KMS-11 (cell line): ENCODE data around the gene PRUNE2.

Experiments used
- H2AFZ ChIP-seq: fragments of 200-600 bp; sonication (generic); 2 replicates; pipeline ENCODE4 v1.6.1; 2016; ENCODE audit warnings: antibody characterized with exemption, mixed run types, low read depth
- H3K27ac ChIP-seq: fragments of 200-600 bp; sonication (generic); 2 replicates; pipeline ENCODE4 v1.6.1; 2016; ENCODE audit warnings: mild to moderate bottlenecking, mixed run types
- H3K27me3 ChIP-seq: fragments of 200-600 bp; sonication (generic); 2 replicates; pipeline ENCODE4 v1.6.1; 2017; ENCODE audit warnings: mild to moderate bottlenecking, low read depth, mixed run types, moderate library complexity; ENCODE audit not compliant: insufficient read depth
- H3K36me3 ChIP-seq: fragments of 200-600 bp; sonication (generic); 2 replicates; pipeline ENCODE4 v1.6.1; 2017; ENCODE audit warnings: mild to moderate bottlenecking, mixed run types; ENCODE audit not compliant: insufficient read depth
- H3K4me1 ChIP-seq: fragments of 200-600 bp; sonication (generic); 2 replicates; pipeline ENCODE4 v1.6.1; 2016; ENCODE audit warnings: mild to moderate bottlenecking, low read depth, mixed run types; ENCODE audit not compliant: poor library complexity, severe bottlenecking
- H3K4me2 ChIP-seq: fragments of 200-600 bp; sonication (generic); 2 replicates; pipeline ENCODE4 v1.7.0; 2016; ENCODE audit warnings: mild to moderate bottlenecking, mixed run types
- H3K4me3 ChIP-seq: fragments of 200-600 bp; sonication (generic); IDR thresholded peaks from 2 replicates; pipeline ENCODE4 v1.6.1; 2017; ENCODE audit warnings: low read depth, low read length, mixed read lengths; ENCODE audit not compliant: insufficient read depth
- H3K79me2 ChIP-seq: fragments of 200-600 bp; sonication (generic); 2 replicates; pipeline ENCODE4 v1.6.1; 2016; ENCODE audit warnings: low read depth, mixed run types; ENCODE audit not compliant: insufficient read depth
- H3K9ac ChIP-seq: fragments of 200-600 bp; sonication (generic); 2 replicates; pipeline ENCODE4 v1.6.1; 2016; ENCODE audit warnings: mild to moderate bottlenecking, mixed run types
- H4K20me1 ChIP-seq: fragments of 200-600 bp; sonication (generic); 2 replicates; pipeline ENCODE4 v1.6.1; 2016; ENCODE audit warnings: mild to moderate bottlenecking, mixed run types; ENCODE audit not compliant: insufficient read depth
- TF ChIP-seq, protein P1 (sequence below): fragments of 200-600 bp; sonication (generic); conservative IDR thresholded peaks from 2 replicates; pipeline ENCODE4 v1.6.1; 2017; ENCODE audit warnings: low read depth, mild to moderate bottlenecking, antibody characterized with exemption, low read length, moderate library complexity, mixed read lengths

Gene PRUNE2

DNA sequence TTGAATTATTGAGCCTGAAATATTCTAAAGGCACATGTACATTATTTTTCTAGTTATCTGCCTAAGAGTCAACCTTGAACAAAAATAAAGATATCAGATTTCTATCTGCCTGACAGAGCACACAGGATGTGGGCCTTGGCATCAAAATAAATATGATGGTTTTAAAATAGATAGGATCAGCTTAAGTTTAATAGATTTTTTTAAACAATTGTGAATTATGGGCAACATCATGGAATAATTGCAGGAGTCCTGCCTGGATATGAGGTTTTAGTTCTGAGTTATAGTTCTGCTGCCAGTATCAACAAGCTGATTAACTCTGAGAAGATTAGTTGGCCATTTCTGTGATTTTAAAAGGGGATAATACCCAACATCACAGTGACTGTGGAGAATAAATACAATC, 248.6 kb downstream of the PRUNE2 start:
- no peak overlapping the region for H3K27ac ChIP-seq
- no peaks in the 10 kb centered on the region for H3K36me3 ChIP-seq
- H4K20me1 ChIP-seq = no peaks in the 10 kb centered on the region
- no peaks in the 10 kb centered on the region for H3K27me3 ChIP-seq
- no peak overlapping the region for H3K4me3 ChIP-seq
- H3K9ac ChIP-seq = no peak overlapping the region
- H3K4me1 ChIP-seq = peaks cover 41% of the 10 kb centered on the region
- no peak overlapping the region for H2AFZ ChIP-seq
- TF ChIP-seq, protein P1, sequence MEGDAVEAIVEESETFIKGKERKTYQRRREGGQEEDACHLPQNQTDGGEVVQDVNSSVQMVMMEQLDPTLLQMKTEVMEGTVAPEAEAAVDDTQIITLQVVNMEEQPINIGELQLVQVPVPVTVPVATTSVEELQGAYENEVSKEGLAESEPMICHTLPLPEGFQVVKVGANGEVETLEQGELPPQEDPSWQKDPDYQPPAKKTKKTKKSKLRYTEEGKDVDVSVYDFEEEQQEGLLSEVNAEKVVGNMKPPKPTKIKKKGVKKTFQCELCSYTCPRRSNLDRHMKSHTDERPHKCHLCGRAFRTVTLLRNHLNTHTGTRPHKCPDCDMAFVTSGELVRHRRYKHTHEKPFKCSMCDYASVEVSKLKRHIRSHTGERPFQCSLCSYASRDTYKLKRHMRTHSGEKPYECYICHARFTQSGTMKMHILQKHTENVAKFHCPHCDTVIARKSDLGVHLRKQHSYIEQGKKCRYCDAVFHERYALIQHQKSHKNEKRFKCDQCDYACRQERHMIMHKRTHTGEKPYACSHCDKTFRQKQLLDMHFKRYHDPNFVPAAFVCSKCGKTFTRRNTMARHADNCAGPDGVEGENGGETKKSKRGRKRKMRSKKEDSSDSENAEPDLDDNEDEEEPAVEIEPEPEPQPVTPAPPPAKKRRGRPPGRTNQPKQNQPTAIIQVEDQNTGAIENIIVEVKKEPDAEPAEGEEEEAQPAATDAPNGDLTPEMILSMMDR = no peak
- H3K79me2 ChIP-seq = no peaks in the 10 kb centered on the region
- H3K4me2 ChIP-seq = no peak overlapping the region

DNA sequence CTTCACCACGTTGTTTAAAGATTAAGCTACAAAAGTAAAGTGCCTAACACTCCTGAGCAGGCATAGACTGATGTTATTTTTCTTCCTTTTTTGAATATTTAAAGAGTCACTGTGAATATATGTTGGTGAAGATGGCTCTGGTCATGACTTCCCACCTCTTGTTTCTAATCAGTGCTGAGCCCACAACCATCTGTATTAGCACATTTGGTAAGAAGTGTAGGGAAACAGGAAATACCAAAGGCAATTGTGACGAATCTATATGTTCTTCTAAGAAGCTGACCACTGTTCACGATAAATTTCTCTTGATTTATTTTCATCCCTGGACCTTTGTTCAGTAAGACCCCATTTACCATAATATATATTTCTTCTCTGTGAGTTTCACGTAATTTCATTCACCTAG, 249.9 kb downstream of the PRUNE2 start:
- peaks cover 53% of the 10 kb centered on the region for H3K4me1 ChIP-seq
- H2AFZ ChIP-seq = no peak overlapping the region
- TF ChIP-seq, protein P1 = no peak
- no peak overlapping the region for H3K27ac ChIP-seq
- H3K4me3 ChIP-seq = no peak overlapping the region
- H3K27me3 ChIP-seq = 0 out of 2 replicates have a peak, but pooled peaks cover 3% of the 10 kb centered on the region
- no peak overlapping the region for H3K9ac ChIP-seq
- H3K4me2 ChIP-seq = no peak overlapping the region
- H4K20me1 ChIP-seq = no peaks in the 10 kb centered on the region
- no peaks in the 10 kb centered on the region for H3K79me2 ChIP-seq
- H3K36me3 ChIP-seq = no peaks in the 10 kb centered on the region

DNA sequence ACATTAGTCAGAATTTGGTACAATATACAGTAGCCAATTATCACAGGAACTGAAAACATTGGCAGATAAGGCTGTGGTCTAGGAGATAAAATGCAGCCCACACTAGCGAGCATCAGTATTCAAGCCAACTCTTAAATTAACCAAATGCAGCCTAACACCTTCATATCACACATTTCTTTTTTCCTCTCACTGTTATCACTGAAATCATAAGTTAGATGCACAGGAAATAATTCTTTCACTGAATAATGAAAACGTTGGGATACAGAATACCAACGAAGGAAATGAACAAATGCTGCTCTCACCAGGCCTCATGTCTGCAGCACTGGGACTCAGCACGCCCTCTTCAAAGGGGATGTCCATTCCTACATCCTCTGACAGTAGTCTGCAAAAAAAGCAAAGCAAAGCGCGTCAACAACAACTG, 250.8 kb downstream of the PRUNE2 start:
- H3K27me3 ChIP-seq = 0 out of 2 replicates have a peak, but pooled peaks cover 3% of the 10 kb centered on the region
- H3K4me2 ChIP-seq = no peak overlapping the region
- no peaks in the 10 kb centered on the region for H4K20me1 ChIP-seq
- no peak overlapping the region for H2AFZ ChIP-seq
- peaks cover 56% of the 10 kb centered on the region for H3K4me1 ChIP-seq
- H3K27ac ChIP-seq = no peak overlapping the region
- no peaks in the 10 kb centered on the region for H3K79me2 ChIP-seq
- H3K4me3 ChIP-seq = no peak overlapping the region
- TF ChIP-seq, protein P1 = no peak
- no peak overlapping the region for H3K9ac ChIP-seq
- H3K36me3 ChIP-seq = no peaks in the 10 kb centered on the region

- H4K20me1 ChIP-seq = no peaks in the 10 kb centered on the region
- no peaks in the 10 kb centered on the region for H3K79me2 ChIP-seq
- no peak overlapping the region for H3K4me3 ChIP-seq
- H3K4me1 ChIP-seq = peaks cover 62% of the 10 kb centered on the region
- no peak overlapping the region for H3K4me2 ChIP-seq
- 0 out of 2 replicates have a peak, but pooled peaks cover 3% of the 10 kb centered on the region for H3K27me3 ChIP-seq
- TF ChIP-seq, protein P1 = no peak
- no peak overlapping the region for H3K9ac ChIP-seq
- no peaks in the 10 kb centered on the region for H3K36me3 ChIP-seq
- no peak overlapping the region for H2AFZ ChIP-seq
- H3K27ac ChIP-seq = no peak overlapping the region
Observed at GRCh38 chr9:76654575-76654974, 251.3 kb downstream of the PRUNE2 start.
